T47D (cell line): ENCODE data around the gene AUTS2.

Source experiments
- DNase-seq, 2 experiments: peaks; one replicate each; pipeline versions ENCODE4 v3.0.0 to v3.0.0-alpha.2; 2011 to 2012; ENCODE audit warnings: low read depth in 1 of 2, low spot score in 1 of 2
- JUND ChIP-seq: IDR thresholded peaks from 2 replicates; pipeline ENCODE4 v1.6.1; 2012; ENCODE audit warnings: low read depth
- in situ Hi-C: cut with HindIII; loops from 2 replicates; pipeline ENCODE4 v1.10.0; 2016; ENCODE audit warnings: low sequenced_read_pairs, low pct_unique_long_range_greater_than_20kb

AUTS2 gene

DNA sequence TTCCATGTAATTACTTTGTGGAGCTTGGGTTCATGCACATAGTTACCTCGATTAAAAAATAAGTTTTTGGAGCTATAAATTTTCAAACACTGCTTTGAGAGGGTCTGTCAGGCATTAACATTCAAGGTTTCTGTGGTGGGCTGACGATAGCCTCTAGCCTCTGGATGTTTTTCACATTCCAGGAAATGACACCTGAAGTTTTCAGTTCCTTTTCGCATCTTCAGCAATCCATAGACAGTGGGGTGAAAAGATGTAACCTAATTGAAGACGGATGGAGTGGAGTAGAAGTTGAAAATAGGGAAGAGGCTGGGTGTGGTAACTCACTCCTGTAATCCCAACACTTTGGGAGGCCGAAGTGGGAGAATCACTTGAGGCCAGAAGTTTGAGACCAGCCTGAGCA, 197.7 kb downstream of the AUTS2 start:
- TF ChIP-seq JUND: no peak
- in situ Hi-C loops: no loop called here
- no peak for DNase-seq

DNA sequence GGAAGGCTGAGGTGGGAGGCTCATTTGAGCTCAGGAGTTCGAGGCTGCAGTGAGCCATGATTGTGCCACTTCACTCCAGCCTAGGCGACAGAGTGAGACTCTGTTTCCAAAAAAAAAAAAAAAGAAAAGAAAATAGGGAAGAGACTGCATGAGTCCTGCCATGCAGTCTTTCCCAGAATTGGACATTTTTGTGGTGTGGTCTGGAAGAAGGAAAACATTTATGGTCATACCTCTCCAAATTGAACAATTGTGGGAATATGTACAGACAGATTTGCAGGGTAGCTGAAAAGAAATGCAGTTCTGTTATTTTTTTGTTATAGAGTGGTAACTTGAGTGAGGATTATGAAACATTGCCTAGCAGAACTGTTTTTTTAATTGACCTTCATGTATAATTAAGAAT, 198.1 kb downstream of the AUTS2 start:
- TF ChIP-seq JUND: no peak
- in situ Hi-C loops: no loop called here
- no peak for DNase-seq

DNA sequence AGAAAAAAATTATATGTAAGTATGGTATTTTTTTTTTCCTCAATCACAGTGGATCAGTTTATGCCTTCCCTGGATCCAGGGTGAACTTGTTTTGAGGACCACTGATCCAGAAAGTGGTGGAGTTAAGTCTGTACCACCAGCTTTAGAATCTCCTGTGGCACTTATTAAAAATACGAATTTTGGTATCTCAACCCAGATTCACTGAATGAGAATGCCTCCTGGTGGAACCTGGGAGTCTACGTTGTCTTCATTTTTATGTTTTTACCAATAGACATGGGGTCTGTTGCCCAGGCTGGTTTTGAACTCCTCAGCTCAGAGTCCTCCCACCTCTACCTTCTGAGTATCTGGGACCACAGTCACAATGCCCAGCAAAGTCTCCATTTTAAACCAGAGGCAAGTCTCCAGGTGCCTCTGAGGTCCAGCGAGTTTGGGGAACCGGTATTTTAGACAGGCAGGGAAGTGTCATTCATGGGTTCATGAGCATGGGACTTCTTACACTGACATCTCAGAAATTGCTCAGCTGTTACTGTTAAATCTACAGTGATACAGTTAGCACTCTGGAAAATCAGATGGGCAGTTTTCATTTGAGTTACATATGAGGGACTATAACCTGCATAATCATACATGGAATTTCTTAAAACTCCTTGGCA, 200.9 kb downstream of the AUTS2 start:
- no peak for DNase-seq
- no peak for TF ChIP-seq JUND
- in situ Hi-C loops: no loop called here

DNA sequence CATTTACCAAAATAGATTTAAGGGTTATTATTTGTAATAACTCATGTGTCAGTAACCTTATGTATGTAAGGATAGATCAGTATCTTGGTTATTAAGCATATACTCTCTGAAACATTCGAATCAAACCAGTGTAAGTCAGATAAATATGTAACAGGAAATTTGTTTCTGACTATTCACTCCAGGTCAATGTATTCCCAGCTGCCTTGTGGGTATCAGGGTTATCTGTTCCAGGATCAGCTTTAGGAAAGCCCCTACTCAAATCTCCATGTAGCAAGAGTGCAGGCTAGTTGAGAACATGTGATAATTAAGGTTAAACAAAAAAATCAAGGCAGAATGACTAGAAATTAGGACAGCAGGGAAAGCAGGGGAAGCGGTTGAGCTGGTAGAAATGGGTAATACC, 201.7 kb downstream of the AUTS2 start:
- no peak for DNase-seq
- TF ChIP-seq JUND: no peak
- in situ Hi-C loops: no loop called here

DNA sequence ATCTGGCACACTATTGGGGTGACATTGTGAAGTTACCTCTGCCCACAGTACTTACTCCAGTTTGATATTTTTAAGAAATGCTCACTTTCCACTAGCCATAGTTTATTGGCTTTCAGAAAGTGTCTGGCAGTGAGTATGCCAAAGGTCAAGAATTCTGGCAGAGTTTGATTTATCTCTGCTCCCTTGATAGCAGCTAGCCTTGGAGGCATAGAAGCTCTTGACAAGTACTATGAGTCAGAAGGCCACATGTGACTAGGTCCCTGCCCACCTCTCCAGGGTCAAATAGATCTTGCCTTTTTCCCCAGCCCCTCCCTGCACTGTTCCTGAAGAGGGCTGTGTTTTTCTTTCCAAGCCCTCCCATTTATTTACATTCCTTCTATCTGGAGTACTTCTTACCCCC, 202.2 kb downstream of the AUTS2 start:
- no peak for TF ChIP-seq JUND
- no peak for DNase-seq
- in situ Hi-C loops: no loop called here

DNA sequence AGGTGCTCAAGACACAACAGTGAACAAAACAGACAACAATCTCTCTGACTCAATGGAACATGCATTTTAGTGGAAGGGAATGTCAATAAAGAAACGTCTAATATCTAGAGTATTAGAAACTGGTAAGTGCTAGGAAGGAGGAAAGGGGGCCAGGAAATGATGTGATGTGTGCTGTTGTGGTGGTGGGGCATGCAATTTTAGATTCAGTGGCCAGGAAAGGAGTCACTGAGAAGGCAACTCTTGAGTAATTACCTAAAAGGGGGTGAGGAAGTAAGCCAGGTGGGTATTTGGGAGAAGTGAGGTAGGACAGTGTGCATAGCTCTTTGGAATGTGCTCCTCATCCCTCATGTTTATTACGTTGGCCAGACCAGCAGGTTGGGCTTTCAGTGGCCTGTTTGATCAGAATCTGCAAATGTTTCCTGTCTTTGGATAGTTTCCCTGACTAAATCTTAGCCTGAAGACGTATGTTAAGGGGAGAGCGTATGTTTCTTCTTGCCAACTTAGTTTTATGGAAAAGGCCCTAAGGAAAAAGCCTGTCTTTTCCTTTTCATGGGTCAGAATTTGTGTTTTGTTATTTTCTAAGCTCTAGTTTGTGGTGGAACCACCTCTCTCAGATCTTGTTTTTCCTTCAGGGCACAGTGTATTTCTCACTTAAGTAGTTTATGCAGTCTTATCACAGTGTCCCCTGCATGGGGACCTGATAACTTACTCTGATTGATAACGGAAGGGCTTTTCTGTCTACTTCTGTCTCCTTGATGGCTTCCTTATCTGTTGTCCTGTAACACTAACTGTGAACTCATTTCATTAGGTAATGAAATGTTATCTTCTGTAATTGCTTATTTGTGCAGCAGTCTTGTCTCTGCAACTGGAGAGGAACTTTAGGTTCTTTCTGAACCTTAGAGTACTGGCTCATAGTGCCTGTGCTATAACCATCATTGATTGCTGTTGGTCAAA, 203.7 kb downstream of the AUTS2 start:
- DNase-seq: peak; percentile 23 to 65
- TF ChIP-seq JUND: no peak
- in situ Hi-C loops: no loop called here

DNA sequence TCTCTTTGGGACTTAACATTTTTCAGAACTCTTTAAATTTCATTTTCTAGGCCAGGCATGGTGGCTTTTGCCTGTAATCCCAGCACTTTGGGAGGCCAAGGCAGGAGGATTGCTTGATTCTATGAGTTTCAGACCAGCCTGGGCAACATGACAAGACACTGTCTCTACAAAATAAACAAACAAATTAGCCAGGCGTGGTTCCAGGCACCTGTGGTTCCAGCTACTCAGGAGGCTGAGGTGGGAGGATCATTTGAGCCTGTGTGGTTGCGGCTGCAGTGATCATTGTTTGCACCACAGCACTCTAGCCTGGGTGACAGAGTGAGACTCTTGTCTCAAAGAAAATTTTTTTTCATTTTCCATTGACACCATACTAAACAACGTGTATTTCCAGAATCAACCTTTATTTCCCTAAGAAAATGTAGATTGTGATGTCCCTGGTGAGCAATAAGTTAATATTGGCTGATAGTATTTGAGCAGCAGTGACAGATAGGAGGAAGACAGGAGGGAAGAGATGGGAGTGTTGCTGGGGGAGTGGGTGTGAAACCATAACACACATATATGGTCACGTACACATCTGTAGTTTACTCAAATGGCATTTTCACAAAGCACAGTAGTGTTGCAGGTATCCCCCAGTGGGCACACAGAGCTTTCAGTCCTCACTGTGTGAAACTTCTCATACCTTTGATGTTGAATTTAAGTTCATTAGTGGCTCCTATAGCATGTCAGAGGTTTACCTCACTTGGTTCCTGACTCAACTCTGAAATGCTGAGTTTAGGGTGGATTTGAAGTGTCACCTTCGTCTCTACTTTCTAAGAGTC, 205.6 kb downstream of the AUTS2 start:
- in situ Hi-C loops: no loop called here
- no peak for DNase-seq
- no peak for TF ChIP-seq JUND

DNA sequence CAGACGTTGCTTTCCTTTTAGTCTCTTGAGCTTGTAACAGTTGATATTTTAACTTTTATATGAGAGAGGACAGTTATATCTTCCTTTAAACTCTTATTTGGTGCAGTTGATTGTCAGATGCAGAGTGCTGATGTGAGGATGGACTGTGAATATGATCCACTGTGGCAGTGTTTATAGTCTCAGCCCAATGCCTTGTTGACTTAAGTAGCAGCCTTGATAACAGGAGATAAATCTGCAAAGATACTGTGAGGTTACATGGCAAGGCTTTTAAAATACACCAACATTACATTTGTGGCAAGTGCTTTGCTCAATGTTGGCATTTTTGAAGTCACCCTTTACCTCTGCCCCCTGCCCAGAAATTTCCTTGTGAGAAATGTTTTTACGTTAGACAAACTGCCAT, 206.7 kb downstream of the AUTS2 start:
- in situ Hi-C loops: no loop called here
- no peak for TF ChIP-seq JUND
- DNase-seq: no peak

DNA sequence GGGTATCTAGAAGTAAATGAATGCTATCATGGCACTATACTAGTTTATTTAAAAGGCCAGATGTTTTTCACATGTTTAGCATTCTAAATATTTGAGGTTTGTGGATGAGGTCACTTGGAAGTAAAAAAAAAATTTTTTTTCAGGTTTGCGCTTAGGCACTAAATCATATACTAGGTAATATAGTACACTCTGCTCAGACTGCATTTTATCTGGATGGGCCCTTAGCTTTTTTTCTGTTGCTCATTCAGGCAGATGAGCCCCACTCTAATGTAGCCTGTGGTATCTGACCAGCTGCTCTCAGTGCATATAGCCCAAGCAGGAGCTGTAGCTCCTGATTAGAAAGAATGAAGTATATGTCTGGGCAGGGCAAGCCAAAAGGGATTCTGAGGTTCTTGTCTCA, 210.1 kb downstream of the AUTS2 start:
- no peak for DNase-seq
- in situ Hi-C loops: no loop called here
- TF ChIP-seq JUND: no peak

DNA sequence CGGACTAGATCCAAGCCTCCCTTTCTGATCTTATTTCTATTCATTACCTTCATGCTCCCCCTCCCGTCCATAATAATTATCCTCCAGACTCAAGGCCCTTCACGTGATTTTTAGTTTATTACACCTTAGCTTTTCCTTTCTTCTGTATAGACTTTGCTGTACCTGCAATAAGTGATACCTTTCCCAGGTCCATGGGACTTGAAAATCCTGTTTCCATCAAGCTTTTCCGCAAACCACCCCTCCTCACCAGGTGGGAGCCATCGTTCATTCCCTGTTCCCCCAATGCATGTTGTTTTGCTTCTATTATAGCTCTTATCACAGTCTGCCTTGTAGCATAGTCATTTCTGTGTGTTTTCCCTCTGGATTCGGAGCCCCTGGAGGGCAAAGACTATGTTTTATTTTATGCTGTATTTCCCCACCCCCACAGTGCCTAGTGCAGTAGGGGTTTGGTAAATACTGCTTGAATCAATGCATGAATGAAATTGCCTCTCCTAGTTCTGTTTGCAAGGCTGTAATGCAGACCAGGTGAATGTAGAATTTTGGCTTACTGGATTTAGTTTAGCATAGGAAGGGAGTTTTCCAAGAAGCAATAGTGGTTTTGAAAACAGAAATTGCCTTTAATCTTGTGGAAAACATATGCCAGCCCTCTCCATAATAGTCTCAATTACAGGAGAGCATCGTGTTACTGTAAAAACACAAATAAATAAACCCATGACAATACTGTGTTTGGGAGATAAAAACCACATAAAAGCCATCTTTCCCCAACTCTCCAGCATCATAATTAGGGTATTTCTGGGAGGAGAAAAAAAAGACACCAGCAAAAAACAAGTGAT, 213.4 kb downstream of the AUTS2 start:
- TF ChIP-seq JUND: no peak
- no peak for DNase-seq
- in situ Hi-C loops: no loop called here

DNA sequence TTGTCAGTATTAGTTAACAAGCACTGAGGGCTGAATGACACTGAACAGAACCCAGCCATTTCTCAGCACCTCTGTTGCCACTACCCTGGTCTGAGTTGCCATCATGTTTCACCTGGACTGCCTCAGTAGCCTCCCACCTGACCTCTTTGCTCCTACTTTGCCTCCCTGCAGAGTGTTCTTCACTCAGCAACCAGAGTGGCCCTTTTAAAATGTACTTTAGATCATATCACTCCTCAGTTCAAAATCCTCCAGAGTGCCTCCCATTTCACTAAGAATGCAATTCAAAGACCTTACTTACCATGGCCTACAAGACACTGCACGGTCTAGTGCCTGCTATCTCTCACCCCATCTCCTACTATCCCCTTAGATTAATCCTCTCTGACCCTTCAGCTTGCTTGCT, 214.5 kb downstream of the AUTS2 start:
- TF ChIP-seq JUND: no peak
- in situ Hi-C loops: no loop called here
- peak in 1 of 2 experiments; percentile 16 for DNase-seq
